Uterus (tissue), 2 donors: ENCODE data around the gene ADORA1.

Experiments used
- CTCF ChIP-seq, 4 experiments: fragments of 200-600 bp in 2 of 4; fragments of 450-650 bp in 2 of 4; sonication (generic) in 2 of 4; IDR thresholded peaks; one replicate each; pipeline ENCODE4 v1.5.1; 2016 to 2019; ENCODE audit warnings: antibody characterized with exemption in 4 of 4, mild to moderate bottlenecking in 2 of 4, moderate library complexity in 1 of 4
- POLR2A ChIP-seq, 2 donors: fragments of 450-650 bp; IDR thresholded peaks; one replicate each; pipeline ENCODE4 v1.6.1; 2016; ENCODE audit warnings: antibody characterized with exemption in 2 of 2, mild to moderate bottlenecking in 1 of 2, moderate library complexity in 1 of 2

GRCh38 chr1:203153051-203153988 is 25.8 kb downstream of the ADORA1 start:
- TF ChIP-seq CTCF (IDR thresholded peaks at IDR 0.05) (no peak), POLR2A (IDR thresholded peaks at IDR 0.05) (no peak)
